Esophagus muscularis mucosa (tissue), 2 donors: ENCODE results near the gene ACIN1.

ENCODE experiments used
- POLR2A ChIP-seq: fragments of 450-650 bp; IDR thresholded peaks from one replicate; pipeline ENCODE4 v1.6.1; 2017; ENCODE audit warnings: antibody characterized with exemption, moderate library complexity, mild to moderate bottlenecking, low read depth
- POLR2AphosphoS5 ChIP-seq, 2 donors: sonication (generic); formaldehyde crosslinking; IDR thresholded peaks; one replicate each; pipeline ENCODE4 v1.6.1; 2017; ENCODE audit warnings: antibody characterized with exemption in 2 of 2

DNA sequence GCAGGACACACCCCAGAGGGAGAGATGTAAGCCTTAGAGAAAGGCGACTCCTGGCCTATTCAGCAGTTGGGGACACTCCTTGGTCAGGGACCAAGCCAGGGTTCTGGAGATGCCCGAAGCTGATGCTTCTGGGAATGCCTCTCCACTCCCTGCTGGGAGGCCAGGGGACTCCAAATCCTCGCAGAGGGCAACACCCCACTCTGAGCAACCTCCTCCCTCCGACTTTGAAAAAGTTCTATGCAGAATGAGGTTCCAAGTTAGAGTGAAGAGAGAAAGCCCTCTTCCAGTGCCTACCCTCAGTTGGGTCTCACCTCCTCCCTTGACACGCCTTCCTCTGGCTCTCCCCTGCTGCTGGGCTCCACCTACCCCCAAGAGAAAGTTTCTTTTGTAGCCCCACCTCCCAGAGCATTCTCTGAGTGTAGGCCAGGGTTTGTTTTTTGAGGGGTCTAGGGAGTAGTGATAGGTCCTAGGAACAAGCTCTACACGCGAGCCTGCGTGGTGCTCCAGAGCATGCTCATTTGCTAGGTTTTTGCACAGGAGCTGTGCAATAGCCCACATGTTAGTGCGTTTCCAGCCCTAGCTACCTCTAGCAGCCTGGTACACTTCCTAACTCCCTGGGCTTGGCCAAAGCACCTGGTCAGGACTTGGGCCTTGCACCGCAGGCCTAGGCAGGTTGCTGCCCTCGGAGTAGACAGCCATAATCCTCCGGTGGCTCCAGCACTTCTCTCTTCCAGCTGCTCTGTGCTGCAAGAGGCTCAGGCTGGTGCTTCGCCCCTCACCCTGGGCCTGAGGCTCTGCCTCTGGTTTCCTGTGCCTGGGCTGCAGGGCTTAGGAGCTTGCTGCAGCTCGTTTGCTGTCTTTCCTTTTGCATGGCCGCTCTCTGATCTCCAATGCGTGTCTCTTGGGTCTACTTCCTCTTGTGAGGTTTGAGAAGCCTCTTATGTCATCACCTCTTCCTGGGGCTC, 24.7 kb upstream of the ACIN1 start:
- TF ChIP-seq POLR2A (no peak), POLR2AphosphoS5 (IDR thresholded peaks at IDR 0.05) (no peak)
